ENCODE data around the gene RPS4Y2. TPM values are rescaled to one million over a fixed set of nuclear protein-coding genes. Genes with fewer than 3 reads are reported as not detected.

Gene RPS4Y2
- total RNA-seq (not detected), polyA plus RNA-seq (not detected)
- long read RNA-seq, donor 1, result 0 reads
- long read RNA-seq, donor 2, result 0 reads
- long read RNA-seq, donor 3, result 0 reads

DNA sequence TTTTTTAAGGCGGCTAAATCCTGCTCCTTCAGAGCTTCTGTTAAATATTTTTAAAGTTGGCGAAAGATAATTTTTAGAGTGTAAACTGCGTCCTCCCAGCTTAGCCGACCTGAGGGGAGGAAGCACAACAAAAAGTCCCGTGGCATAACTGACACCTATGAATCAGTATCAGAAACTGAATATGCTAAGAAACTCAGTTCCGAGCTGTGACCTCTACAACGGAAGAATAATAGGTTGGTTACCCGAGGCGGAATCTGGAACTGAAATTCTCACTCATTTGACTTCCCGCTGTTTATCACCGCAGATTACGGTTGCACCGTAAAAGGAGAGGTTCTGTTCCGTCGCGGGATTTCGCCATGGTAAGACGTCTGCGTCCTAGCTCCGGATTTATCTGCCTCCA lies at the start of gene RPS4Y2:
Gene RPS4Y2 (plus strand): TSS at position 301 of the 400 bp plus-strand sequence. CDS start 56 bp downstream, at position 357.
- Histone ChIP-seq H3K36me3 (no peaks in the 10 kb centered on the region), H3K4me1 (ENCODE audit: insufficient read depth) (no peaks in the 10 kb centered on the region), H3K27me3 (no peaks in the 10 kb centered on the region), H3K27ac (no peak within 1 kb of the TSS), H3K9me3 (no peaks in the 10 kb centered on the region), H3K4me3 (no peak within 1 kb of the TSS)
- intact Hi-C loops (cut with DNase I), result no loop called here
- TF ChIP-seq, protein P1, sequence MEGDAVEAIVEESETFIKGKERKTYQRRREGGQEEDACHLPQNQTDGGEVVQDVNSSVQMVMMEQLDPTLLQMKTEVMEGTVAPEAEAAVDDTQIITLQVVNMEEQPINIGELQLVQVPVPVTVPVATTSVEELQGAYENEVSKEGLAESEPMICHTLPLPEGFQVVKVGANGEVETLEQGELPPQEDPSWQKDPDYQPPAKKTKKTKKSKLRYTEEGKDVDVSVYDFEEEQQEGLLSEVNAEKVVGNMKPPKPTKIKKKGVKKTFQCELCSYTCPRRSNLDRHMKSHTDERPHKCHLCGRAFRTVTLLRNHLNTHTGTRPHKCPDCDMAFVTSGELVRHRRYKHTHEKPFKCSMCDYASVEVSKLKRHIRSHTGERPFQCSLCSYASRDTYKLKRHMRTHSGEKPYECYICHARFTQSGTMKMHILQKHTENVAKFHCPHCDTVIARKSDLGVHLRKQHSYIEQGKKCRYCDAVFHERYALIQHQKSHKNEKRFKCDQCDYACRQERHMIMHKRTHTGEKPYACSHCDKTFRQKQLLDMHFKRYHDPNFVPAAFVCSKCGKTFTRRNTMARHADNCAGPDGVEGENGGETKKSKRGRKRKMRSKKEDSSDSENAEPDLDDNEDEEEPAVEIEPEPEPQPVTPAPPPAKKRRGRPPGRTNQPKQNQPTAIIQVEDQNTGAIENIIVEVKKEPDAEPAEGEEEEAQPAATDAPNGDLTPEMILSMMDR (IDR thresholded peaks at IDR 0.05), result no peak
- no peak for TF ChIP-seq EP300 (IDR thresholded peaks at IDR 0.05)
- no peak for TF ChIP-seq POLR2A (IDR thresholded peaks at IDR 0.05)
- no peak for DNase-seq
- WGBS, 3 donors, result no CpG with 5 or more reads among the region's 20 CpGs

DNA sequence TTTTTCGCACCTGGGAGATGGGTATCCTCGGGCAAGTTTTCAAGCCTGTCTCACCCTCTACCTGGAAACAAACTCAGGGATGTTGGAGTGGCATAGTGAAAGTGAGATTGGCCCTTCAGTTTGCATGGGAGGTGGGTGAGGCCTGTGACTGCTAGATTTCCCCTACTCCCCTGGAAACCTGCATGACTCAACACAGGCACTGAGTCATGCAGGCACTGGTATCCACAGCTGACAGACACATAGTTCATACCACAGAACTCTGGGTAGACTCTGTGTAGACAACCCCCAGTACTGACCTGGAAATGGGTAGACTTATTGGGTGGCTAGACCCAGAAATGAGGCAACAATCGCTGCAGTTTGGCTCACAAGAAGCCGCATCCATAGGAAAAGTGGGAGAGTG lies 41.5 kb upstream of the RPS4Y2 start:
- no peak for DNase-seq
- intact Hi-C loops (cut with DNase I), result no loop called here
- Histone ChIP-seq H3K36me3 (no peaks in the 10 kb centered on the region), H3K9me3 (no peaks in the 10 kb centered on the region), H3K27ac (no peak overlapping the region), H3K4me3 (no peak overlapping the region), H3K27me3 (no peaks in the 10 kb centered on the region), H3K4me1 (ENCODE audit: insufficient read depth) (no peaks in the 10 kb centered on the region)
- TF ChIP-seq POLR2A (IDR thresholded peaks at IDR 0.05) (no peak), EP300 (IDR thresholded peaks at IDR 0.05) (no peak)
- TF ChIP-seq, protein P1 (IDR thresholded peaks at IDR 0.05), result no peak
- WGBS, 3 donors, result no CpG with 5 or more reads among the region's 4 CpGs

DNA sequence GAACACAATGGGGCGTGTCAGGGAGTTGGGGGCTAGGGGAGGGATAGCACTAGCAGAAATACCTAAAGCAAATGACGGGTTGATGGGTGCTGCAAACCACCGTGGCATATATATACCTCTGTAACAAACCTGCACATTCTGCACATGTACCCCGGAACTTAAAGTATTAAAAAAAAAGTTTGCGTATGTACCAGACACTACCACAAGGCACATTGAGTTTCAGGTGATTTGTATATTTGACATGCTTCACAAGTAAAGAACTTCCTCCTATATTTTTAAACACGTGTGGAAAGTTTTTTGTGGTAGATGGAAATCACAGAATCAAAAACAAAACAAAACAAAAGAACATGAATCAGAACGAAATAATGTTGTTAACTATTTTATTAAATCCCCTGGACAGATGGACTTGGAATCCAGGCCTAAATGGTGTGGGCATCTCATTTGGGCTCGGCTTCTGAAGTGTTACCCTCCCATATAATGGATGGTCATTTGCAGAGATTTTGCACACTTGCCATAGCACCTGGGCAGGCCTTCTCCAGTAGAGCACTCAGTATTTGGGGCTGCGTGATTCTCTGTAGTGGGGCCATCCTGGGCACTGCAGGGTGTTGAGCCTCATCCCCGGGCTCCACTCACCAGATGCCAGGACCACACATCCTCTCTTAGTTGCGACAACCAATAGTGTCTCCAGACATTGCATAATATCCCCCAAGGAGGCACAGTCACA lies 29.6 kb upstream of the RPS4Y2 start:
- intact Hi-C loops (cut with DNase I), result no loop called here
- H3K36me3 ChIP-seq, result no peaks in the 10 kb centered on the region
- no peaks in the 10 kb centered on the region for H3K27me3 ChIP-seq
- no peak overlapping the region for H3K27ac ChIP-seq
- no peaks in the 10 kb centered on the region for H3K4me1 ChIP-seq (ENCODE audit: insufficient read depth)
- TF ChIP-seq EP300 (IDR thresholded peaks at IDR 0.05) (no peak), POLR2A (IDR thresholded peaks at IDR 0.05) (no peak)
- TF ChIP-seq, protein P1 (IDR thresholded peaks at IDR 0.05), result no peak
- H3K4me3 ChIP-seq, result no peak overlapping the region
- no peaks in the 10 kb centered on the region for H3K9me3 ChIP-seq
- DNase-seq, result no peak
- no CpG with 5 or more reads among the region's 11 CpGs for WGBS, 3 donors

DNA sequence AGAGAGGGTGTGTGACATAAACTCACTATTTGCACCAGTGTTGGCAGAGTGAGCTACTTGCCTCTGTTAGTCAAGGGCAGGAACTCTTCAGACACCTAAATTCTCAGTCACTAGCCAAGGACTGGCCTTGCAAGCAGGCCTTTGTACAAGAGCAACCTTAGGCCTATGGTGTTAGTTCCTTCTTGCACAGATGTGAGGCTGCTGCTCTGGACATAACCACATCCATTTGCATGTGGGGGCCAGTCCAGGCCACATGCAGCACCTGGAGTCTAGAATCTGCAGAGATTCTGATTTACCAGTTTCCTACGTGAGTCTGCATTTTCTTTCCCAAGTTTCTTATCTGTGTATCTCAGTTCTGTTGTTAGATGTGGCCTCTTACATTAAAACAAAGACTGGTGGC lies 20.7 kb upstream of the RPS4Y2 start:
- WGBS, 3 donors, result no CpG with 5 or more reads among the region's 1 CpG
- DNase-seq, result no peak
- Histone ChIP-seq H3K4me3 (no peak overlapping the region), H3K36me3 (no peaks in the 10 kb centered on the region), H3K27ac (no peak overlapping the region), H3K9me3 (no peaks in the 10 kb centered on the region), H3K4me1 (ENCODE audit: insufficient read depth) (no peaks in the 10 kb centered on the region), H3K27me3 (no peaks in the 10 kb centered on the region)
- TF ChIP-seq, protein P1 (IDR thresholded peaks at IDR 0.05), result no peak
- TF ChIP-seq POLR2A (IDR thresholded peaks at IDR 0.05), result no peak
- no peak for TF ChIP-seq EP300 (IDR thresholded peaks at IDR 0.05)
- intact Hi-C loops (cut with DNase I), result no loop called here

All from ovary (tissue), 10 donors.